Activated T-cell treated with anti-CD3 and anti-CD28 coated beads, Interleukin-2, amount 50 U/mL, for 72 hours (primary cell): ENCODE results near the gene KBTBD2. TPM values are rescaled to one million over a fixed set of nuclear protein-coding genes. Genes with fewer than 3 reads are reported as not detected.
"Not testable (repeated sequence)": the region's sequence is repeated elsewhere in the genome, so short reads cannot be mapped to it uniquely, and the experiment has no call there.

ENCODE experiments used
- ATAC-seq, 2 donors: fragments of 150-1000 bp; cut with Tn5 transposase; replicated peaks in 1 of 2; 2 replicates each; pipeline ENCODE4 v1.10.0; 2021; ENCODE audit warnings: moderate library complexity in 2 of 2, mild to moderate bottlenecking in 1 of 2
- DNase-seq, 2 donors: peaks; one replicate each; pipeline ENCODE4 v3.0.0; 2021 to 2022; ENCODE audit warnings: mixed read lengths in 1 of 2
- H3K27ac Mint-ChIP-seq: one replicate; pipeline ENCODE4 v1.8.0; 2022; ENCODE audit warnings: mild to moderate bottlenecking, moderate library complexity, mixed read lengths
- H3K27me3 Mint-ChIP-seq: one replicate; pipeline ENCODE4 v1.8.0; 2022; ENCODE audit warnings: low read depth, mixed read lengths
- H3K36me3 Mint-ChIP-seq, 2 donors: one replicate each; pipeline ENCODE4 v1.8.0; 2022; ENCODE audit warnings: mixed read lengths in 2 of 2, mild to moderate bottlenecking in 1 of 2; ENCODE audit not compliant: insufficient read depth in 2 of 2
- H3K4me1 Mint-ChIP-seq: one replicate; pipeline ENCODE4 v1.8.0; 2022; ENCODE audit warnings: low read depth, mixed read lengths
- H3K4me3 Mint-ChIP-seq, 2 donors: one replicate each; pipeline ENCODE4 v1.8.0; 2022; ENCODE audit warnings: mild to moderate bottlenecking in 2 of 2, mixed read lengths in 2 of 2, moderate library complexity in 2 of 2
- H3K9me3 Mint-ChIP-seq, 2 donors: one replicate each; pipeline ENCODE4 v1.8.0; 2022; ENCODE audit warnings: mixed read lengths in 2 of 2
- total RNA-seq, 2 donors: library from RNA; stranded (reverse); gene quantifications; one replicate each; pipeline ENCODE4 v1.2.3, GENCODE V29; 2022

KBTBD2 gene
- total RNA-seq: 10 to 100 TPM; 30.1 to 35.9 TPM

GRCh38 chr7:32891043-32891799 is at the start of gene KBTBD2:
Gene KBTBD2 (minus strand): TSS chr7:32891760. CDS start chr7:32879604, 12,156 bp downstream.
- DNase-seq: peak; percentile 87 to 89
- Mint-ChIP-seq H3K4me3 (peak within 1 kb of the TSS; percentile 97), H3K27ac (peak within 1 kb of the TSS; percentile 99), H3K4me1 (peaks cover 61% of the 10 kb centered on the region), H3K9me3 (no peaks in the 10 kb centered on the region), H3K36me3 (peaks cover 6% of the 10 kb centered on the region in 2 donors), H3K27me3 (no peaks in the 10 kb centered on the region)
- ATAC-seq: peak; percentile 71 to 76

- peaks cover 18% of the 10 kb centered on the region for H3K4me1 Mint-ChIP-seq
- peaks cover 0 to 5% of the 10 kb centered on the region in 2 donors for H3K36me3 Mint-ChIP-seq
- no peak for ATAC-seq
- peaks cover 0 to 2% of the 10 kb centered on the region in 2 donors for H3K9me3 Mint-ChIP-seq
- no peak for DNase-seq
- peaks cover 21% of the 10 kb centered on the region for H3K27me3 Mint-ChIP-seq
- H3K4me3 Mint-ChIP-seq: peak overlapping the region; percentile 84 to 88
- H3K27ac Mint-ChIP-seq: no peak overlapping the region
These were observed 49.6 kb upstream of the KBTBD2 start for GRCh38 chr7:32941181-32941580.

GRCh38 chr7:32937344-32938174 is 46.0 kb upstream of the KBTBD2 start:
- H3K4me3 Mint-ChIP-seq: no peak overlapping the region
- peaks cover 0 to 5% of the 10 kb centered on the region in 2 donors for H3K36me3 Mint-ChIP-seq

GRCh38 chr7:32936689-32937088 is 45.1 kb upstream of the KBTBD2 start:
- ATAC-seq (no peak), DNase-seq (no peak)
- no peak overlapping the region for H3K4me3 Mint-ChIP-seq
- H3K36me3 Mint-ChIP-seq: peaks cover 0 to 2% of the 10 kb centered on the region in 2 donors
- H3K4me1 Mint-ChIP-seq: peaks cover 13% of the 10 kb centered on the region
- H3K9me3 Mint-ChIP-seq: no peaks in the 10 kb centered on the region
- H3K27ac Mint-ChIP-seq: no peak overlapping the region
- peaks cover 6% of the 10 kb centered on the region for H3K27me3 Mint-ChIP-seq

More at GRCh38 chr7:32937344-32938174, 46.0 kb upstream of the KBTBD2 start:
- no peak for DNase-seq
- no peak for ATAC-seq
- Mint-ChIP-seq H3K4me1 (peaks cover 18% of the 10 kb centered on the region), H3K9me3 (no peaks in the 10 kb centered on the region), H3K27ac (no peak overlapping the region), H3K27me3 (peaks cover 13% of the 10 kb centered on the region)

GRCh38 chr7:32935558-32935957 is 44.0 kb upstream of the KBTBD2 start:
- H3K36me3 Mint-ChIP-seq: peaks cover 0 to 2% of the 10 kb centered on the region in 2 donors
- DNase-seq (no peak), ATAC-seq (no peak)
- no peak overlapping the region for H3K4me3 Mint-ChIP-seq
- no peaks in the 10 kb centered on the region for H3K27me3 Mint-ChIP-seq
- peaks cover 8% of the 10 kb centered on the region for H3K4me1 Mint-ChIP-seq
- no peak overlapping the region for H3K27ac Mint-ChIP-seq
- H3K9me3 Mint-ChIP-seq: no peaks in the 10 kb centered on the region

GRCh38 chr7:32930378-32930777 is 38.8 kb upstream of the KBTBD2 start:
- peaks cover 0 to 4% of the 10 kb centered on the region in 2 donors for H3K36me3 Mint-ChIP-seq
- H3K9me3 Mint-ChIP-seq: no peaks in the 10 kb centered on the region
- H3K27me3 Mint-ChIP-seq: no peaks in the 10 kb centered on the region
- no peaks in the 10 kb centered on the region for H3K4me1 Mint-ChIP-seq
- DNase-seq: no peak
- H3K27ac Mint-ChIP-seq: no peak overlapping the region
- H3K4me3 Mint-ChIP-seq: no peak overlapping the region
- ATAC-seq: no peak

GRCh38 chr7:32929430-32930143 is 38.0 kb upstream of the KBTBD2 start:
- H3K27me3 Mint-ChIP-seq: no peaks in the 10 kb centered on the region
- H3K9me3 Mint-ChIP-seq: no peaks in the 10 kb centered on the region
- peaks cover 0 to 4% of the 10 kb centered on the region in 2 donors for H3K36me3 Mint-ChIP-seq
- H3K4me3 Mint-ChIP-seq: no peak overlapping the region
- no peak for ATAC-seq
- H3K4me1 Mint-ChIP-seq: no peaks in the 10 kb centered on the region
- no peak for DNase-seq
- H3K27ac Mint-ChIP-seq: no peak overlapping the region

GRCh38 chr7:32928785-32929298 is 37.3 kb upstream of the KBTBD2 start:
- Mint-ChIP-seq H3K4me3 (no peak overlapping the region), H3K27ac (no peak overlapping the region), H3K9me3 (no peaks in the 10 kb centered on the region), H3K4me1 (no peaks in the 10 kb centered on the region), H3K27me3 (no peaks in the 10 kb centered on the region), H3K36me3 (peaks cover 0 to 4% of the 10 kb centered on the region in 2 donors)
- DNase-seq (no peak), ATAC-seq (no peak)

- H3K4me1 Mint-ChIP-seq: no peaks in the 10 kb centered on the region
- H3K9me3 Mint-ChIP-seq: no peaks in the 10 kb centered on the region
- ATAC-seq (no peak), DNase-seq (no peak)
- H3K27ac Mint-ChIP-seq: no peak overlapping the region
- peaks cover 1 to 9% of the 10 kb centered on the region in 2 donors for H3K36me3 Mint-ChIP-seq
- H3K4me3 Mint-ChIP-seq: no peak overlapping the region
- H3K27me3 Mint-ChIP-seq: no peaks in the 10 kb centered on the region
These were observed 30.3 kb upstream of the KBTBD2 start for GRCh38 chr7:32921896-32922295.

GRCh38 chr7:32916994-32917393 is 25.4 kb upstream of the KBTBD2 start:
- peaks cover 11% of the 10 kb centered on the region for H3K4me1 Mint-ChIP-seq
- not testable (repeated sequence) for H3K4me3 Mint-ChIP-seq, DNase-seq, H3K27me3 Mint-ChIP-seq, H3K36me3 Mint-ChIP-seq, ATAC-seq, H3K27ac Mint-ChIP-seq, H3K9me3 Mint-ChIP-seq

GRCh38 chr7:32916006-32916405 is 24.4 kb upstream of the KBTBD2 start:
- Mint-ChIP-seq H3K4me3 (no peak overlapping the region), H3K4me1 (peaks cover 11% of the 10 kb centered on the region), H3K27me3 (no peaks in the 10 kb centered on the region), H3K36me3 (peaks cover 1 to 3% of the 10 kb centered on the region in 2 donors), H3K9me3 (no peaks in the 10 kb centered on the region), H3K27ac (no peak overlapping the region)
- DNase-seq (no peak), ATAC-seq (no peak)

- no peak overlapping the region for H3K4me3 Mint-ChIP-seq
- ATAC-seq: peak; percentile 64 to 74
- no peaks in the 10 kb centered on the region for H3K9me3 Mint-ChIP-seq
- DNase-seq: no peak
- peak overlapping the region; percentile 4 for H3K27ac Mint-ChIP-seq
- H3K27me3 Mint-ChIP-seq: no peaks in the 10 kb centered on the region
- peaks cover 11% of the 10 kb centered on the region for H3K4me1 Mint-ChIP-seq
- H3K36me3 Mint-ChIP-seq: peaks cover 1 to 3% of the 10 kb centered on the region in 2 donors
These were observed 23.5 kb upstream of the KBTBD2 start for GRCh38 chr7:32915041-32915536.
